DND-41 (cell line): Measurements from ENCODE around the gene ASPDH.

Experiments
- ATAC-seq: fragments of 200-7000 bp; cut with Tn5 transposase; 3 replicates; pipeline ENCODE4 v1.9.1; 2021; ENCODE audit warnings: low read depth; ENCODE audit not compliant: insufficient read depth
- DNase-seq: peaks from one replicate; pipeline ENCODE4 v3.0.0-alpha.2; 2020
- H2AFZ ChIP-seq: 2 replicates; pipeline ENCODE4 v1.6.0; 2012; ENCODE audit warnings: low read depth, low read length
- H3K27ac ChIP-seq: 2 replicates; pipeline ENCODE4 v1.5.1; 2012; ENCODE audit warnings: low read length, inconsistent platforms
- H3K27me3 ChIP-seq: fragments of 200-600 bp; sonication (generic); 2 replicates; pipeline ENCODE4 v1.6.0; 2012; ENCODE audit warnings: low read length, mild to moderate bottlenecking, inconsistent platforms; ENCODE audit not compliant: insufficient read depth, poor library complexity
- H3K36me3 ChIP-seq: 2 replicates; pipeline ENCODE4 v1.5.1; 2012; ENCODE audit warnings: low read length, inconsistent platforms; ENCODE audit not compliant: insufficient read depth
- H3K4me1 ChIP-seq: 2 replicates; pipeline ENCODE4 v1.5.1; 2012; ENCODE audit warnings: mild to moderate bottlenecking, low read length; ENCODE audit not compliant: insufficient read depth
- H3K4me2 ChIP-seq: 2 replicates; pipeline ENCODE4 v1.6.0; 2012; ENCODE audit warnings: mild to moderate bottlenecking, moderate library complexity, low read length, inconsistent platforms; ENCODE audit not compliant: insufficient read depth
- H3K4me3 ChIP-seq, 2 experiments: fragments of 200-600 bp in 1 of 2; shearing (Covaris generic) in 1 of 2; 2 replicates each; pipeline ENCODE4 v1.5.1; 2012 to 2016; ENCODE audit warnings: inconsistent platforms in 2 of 2, low read length in 2 of 2, mild to moderate bottlenecking in 2 of 2, low read depth in 1 of 2, moderate library complexity in 1 of 2
- H3K79me2 ChIP-seq: 2 replicates; pipeline ENCODE4 v1.6.0; 2012; ENCODE audit warnings: low read length, inconsistent platforms; ENCODE audit not compliant: insufficient read depth
- H3K9ac ChIP-seq: 2 replicates; pipeline ENCODE4 v1.6.0; 2012; ENCODE audit warnings: low read depth, mild to moderate bottlenecking, inconsistent platforms, low read length, moderate library complexity
- H3K9me3 ChIP-seq: 2 replicates; pipeline ENCODE4 v1.5.1; 2012; ENCODE audit warnings: low read length, moderate library complexity, mild to moderate bottlenecking, inconsistent platforms; ENCODE audit not compliant: insufficient read depth, severe bottlenecking
- H4K20me1 ChIP-seq: 2 replicates; pipeline ENCODE4 v1.6.0; 2012; ENCODE audit warnings: low read length; ENCODE audit not compliant: insufficient read depth
- EZH2 ChIP-seq: IDR thresholded peaks from 3 replicates; pipeline ENCODE4 v1.6.1; 2012; ENCODE audit warnings: borderline replicate concordance, low read depth, mild to moderate bottlenecking, moderate library complexity, low read length, inconsistent platforms; ENCODE audit not compliant: severe bottlenecking
- TF ChIP-seq, protein P1 (sequence below): IDR thresholded peaks from 2 replicates; pipeline ENCODE4 v1.5.1; 2012; ENCODE audit warnings: borderline replicate concordance, low read length, moderate library complexity, mild to moderate bottlenecking; ENCODE audit not compliant: poor library complexity, severe bottlenecking; ENCODE audit errors: extremely low read depth

The ASPDH gene

DNA sequence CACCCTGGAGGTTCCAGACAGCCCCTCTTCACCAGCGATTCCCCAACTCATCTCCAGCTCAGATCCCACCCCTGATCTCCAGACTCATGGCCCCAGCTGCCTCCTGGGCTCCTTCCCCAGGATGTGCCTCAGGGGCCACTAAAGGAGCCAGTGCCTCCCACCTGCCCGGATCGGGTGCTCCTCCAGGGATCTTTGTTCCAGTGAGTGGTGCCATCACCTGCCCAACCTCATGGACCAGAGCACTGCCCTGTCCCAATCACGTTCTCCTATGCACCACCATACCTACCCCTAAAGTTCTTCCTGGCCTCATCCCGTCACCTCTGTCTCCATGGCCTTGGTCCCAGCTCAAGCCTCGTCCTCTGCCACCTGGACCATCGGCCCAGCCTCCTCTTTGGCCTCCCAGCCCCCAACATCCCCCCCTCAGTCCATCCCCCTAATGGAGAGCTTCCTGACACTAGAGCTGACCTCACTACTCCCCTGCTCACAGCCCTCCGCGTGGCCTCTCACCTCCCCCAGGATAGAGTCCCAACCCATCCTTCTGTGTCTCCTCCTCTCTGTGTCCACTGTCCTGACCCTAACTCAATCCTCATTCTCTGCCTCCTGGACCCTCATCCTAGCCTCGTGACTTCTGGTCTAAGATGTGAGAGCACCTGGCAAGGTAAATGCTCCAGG, 28.3 kb downstream of the ASPDH start:
- no peak overlapping the region for H3K27ac ChIP-seq

DNA sequence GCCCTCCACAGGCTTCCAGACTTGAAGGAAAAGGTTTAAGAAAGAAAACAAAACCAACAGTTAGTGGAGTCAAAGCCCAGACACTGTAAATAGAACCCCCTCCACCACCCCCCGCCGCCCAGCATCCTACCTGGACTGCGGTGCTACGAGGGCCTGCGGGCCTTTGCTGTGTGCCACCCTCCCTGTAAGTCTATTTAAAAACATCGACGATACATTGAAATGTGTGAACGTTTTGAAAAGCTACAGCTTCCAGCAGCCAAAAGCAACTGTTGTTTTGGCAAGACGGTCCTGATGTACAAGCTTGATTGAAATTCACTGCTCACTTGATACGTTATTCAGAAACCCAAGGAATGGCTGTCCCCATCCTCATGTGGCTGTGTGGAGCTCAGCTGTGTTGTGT, 30.8 kb downstream of the ASPDH start:
- Histone ChIP-seq H3K27me3 (no peaks in the 10 kb centered on the region), H3K36me3 (peaks cover 4% of the 10 kb centered on the region; the same call in 1 of the 2 replicates), H2AFZ (no peak overlapping the region), H3K4me3 (no peak overlapping the region), H3K4me2 (no peak overlapping the region), H4K20me1 (no peaks in the 10 kb centered on the region), H3K9me3 (no peaks in the 10 kb centered on the region), H3K79me2 (peaks cover 3% of the 10 kb centered on the region; the same call in 1 of the 2 replicates), H3K4me1 (no peaks in the 10 kb centered on the region), H3K9ac (no peak overlapping the region), H3K27ac (no peak overlapping the region)
- DNase-seq = no peak
- no peak for ATAC-seq
- no peak for TF ChIP-seq EZH2
- TF ChIP-seq, protein P1, sequence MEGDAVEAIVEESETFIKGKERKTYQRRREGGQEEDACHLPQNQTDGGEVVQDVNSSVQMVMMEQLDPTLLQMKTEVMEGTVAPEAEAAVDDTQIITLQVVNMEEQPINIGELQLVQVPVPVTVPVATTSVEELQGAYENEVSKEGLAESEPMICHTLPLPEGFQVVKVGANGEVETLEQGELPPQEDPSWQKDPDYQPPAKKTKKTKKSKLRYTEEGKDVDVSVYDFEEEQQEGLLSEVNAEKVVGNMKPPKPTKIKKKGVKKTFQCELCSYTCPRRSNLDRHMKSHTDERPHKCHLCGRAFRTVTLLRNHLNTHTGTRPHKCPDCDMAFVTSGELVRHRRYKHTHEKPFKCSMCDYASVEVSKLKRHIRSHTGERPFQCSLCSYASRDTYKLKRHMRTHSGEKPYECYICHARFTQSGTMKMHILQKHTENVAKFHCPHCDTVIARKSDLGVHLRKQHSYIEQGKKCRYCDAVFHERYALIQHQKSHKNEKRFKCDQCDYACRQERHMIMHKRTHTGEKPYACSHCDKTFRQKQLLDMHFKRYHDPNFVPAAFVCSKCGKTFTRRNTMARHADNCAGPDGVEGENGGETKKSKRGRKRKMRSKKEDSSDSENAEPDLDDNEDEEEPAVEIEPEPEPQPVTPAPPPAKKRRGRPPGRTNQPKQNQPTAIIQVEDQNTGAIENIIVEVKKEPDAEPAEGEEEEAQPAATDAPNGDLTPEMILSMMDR = no peak

More for the DNA sequence above, 28.3 kb downstream of the ASPDH start:
- no peak overlapping the region for H3K4me3 ChIP-seq
- H3K9me3 ChIP-seq = no peaks in the 10 kb centered on the region
- ATAC-seq = no peak
- TF ChIP-seq, protein P1 = no peak
- no peak for TF ChIP-seq EZH2
- no peak overlapping the region for H3K4me2 ChIP-seq
- H3K27me3 ChIP-seq = no peaks in the 10 kb centered on the region
- DNase-seq = no peak
- H3K36me3 ChIP-seq = no peaks in the 10 kb centered on the region
- no peaks in the 10 kb centered on the region for H3K79me2 ChIP-seq
- H3K4me1 ChIP-seq = no peaks in the 10 kb centered on the region
- no peak overlapping the region for H2AFZ ChIP-seq
- no peaks in the 10 kb centered on the region for H4K20me1 ChIP-seq
- no peak overlapping the region for H3K9ac ChIP-seq

DNA sequence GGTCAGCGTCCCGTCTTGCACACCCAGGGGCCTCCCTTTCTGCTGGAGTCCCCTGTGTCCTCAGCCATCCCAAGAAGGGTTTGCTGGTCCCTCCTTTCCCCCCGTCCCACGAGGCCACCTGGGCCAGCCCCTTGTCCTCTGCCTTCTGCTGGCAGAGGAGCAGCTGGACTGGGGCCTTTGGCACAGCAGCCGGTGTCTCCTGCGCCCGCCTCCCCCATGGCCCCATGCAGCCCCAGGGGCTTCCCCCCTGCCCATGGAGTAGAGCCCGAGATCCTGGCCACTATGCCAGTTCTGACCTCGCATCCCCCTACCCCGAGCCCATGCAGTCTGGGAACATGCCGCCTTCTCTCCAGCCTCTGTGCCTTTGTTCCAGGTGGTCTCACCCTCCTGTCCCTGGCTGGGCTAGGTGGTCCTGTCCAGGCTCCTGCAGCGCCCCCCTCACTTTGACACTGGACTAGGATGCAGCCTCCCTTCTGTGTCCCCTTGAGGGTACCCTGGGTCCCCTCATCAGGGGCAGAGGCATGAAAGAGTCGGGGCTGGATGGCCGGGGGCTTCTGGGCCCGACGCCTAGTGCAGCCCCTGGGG, 31.4 kb downstream of the ASPDH start:
- H3K9ac ChIP-seq = no peak overlapping the region
- no peaks in the 10 kb centered on the region for H3K27me3 ChIP-seq
- no peak overlapping the region for H3K27ac ChIP-seq
- peaks cover 4% of the 10 kb centered on the region; the same call in 1 of the 2 replicates for H3K36me3 ChIP-seq
- no peak overlapping the region for H3K4me3 ChIP-seq
- H3K9me3 ChIP-seq = no peaks in the 10 kb centered on the region
- no peak overlapping the region for H3K4me2 ChIP-seq
- ATAC-seq (no peak), DNase-seq (no peak)
- peaks cover 8% of the 10 kb centered on the region; the same call in 1 of the 2 replicates for H3K79me2 ChIP-seq
- H4K20me1 ChIP-seq = no peaks in the 10 kb centered on the region
- TF ChIP-seq, protein P1 = no peak
- TF ChIP-seq EZH2 = no peak
- no peak overlapping the region for H2AFZ ChIP-seq
- H3K4me1 ChIP-seq = peaks cover 5% of the 10 kb centered on the region
